HepG2 (cell line): ENCODE results near the gene CFAP61. TPM values are rescaled to one million over a fixed set of nuclear protein-coding genes. Genes with fewer than 3 reads are reported as not detected.

Experiments
- ATAC-seq: fragments of 200-7000 bp; cut with Tn5 transposase; 3 replicates; pipeline ENCODE4 v1.9.1; 2020; ENCODE audit warnings: mild to moderate bottlenecking, moderate library complexity
- BruUV-seq: library from RNA; stranded (reverse); fragments of 400-500 nt; replicated peaks from 2 replicates; lab custom pipeline; 2021; lab: Mats Ljungman, UMichigan
- CTCF ChIA-PET: fragments of 300-600 bp; formaldehyde crosslinking; extraction: SDS; loops from one replicate; lab custom pipeline; 2021; ENCODE audit warnings: low total read pairs, inconsistent platforms, low intra/inter-chr PET ratio; lab: Yijun Ruan, JAX
- POLR2A ChIA-PET: fragments of 350-600 bp; sonication (Branson Sonifier 250); formaldehyde crosslinking; loops from one replicate; lab custom pipeline; 2020; ENCODE audit warnings: antibody characterized with exemption, inconsistent platforms; lab: Yijun Ruan, JAX
- DNase-seq: peaks from one replicate; pipeline ENCODE4 v3.0.0-alpha.2; 2015; ENCODE audit warnings: low spot score
- FAIRE-seq: peaks from 3 replicates; lab custom pipeline; 2011; peaks lifted over from hg19 to GRCh38; lab: Jason Lieb, UNC
- H2AFZ ChIP-seq: one replicate; pipeline ENCODE4 v1.6.1; 2011; ENCODE audit warnings: low read length, inconsistent platforms
- H3K27ac ChIP-seq: fragments of 300-600 bp; 3 replicates; pipeline ENCODE4 v1.8.0; 2011; ENCODE audit warnings: mixed run types, mild to moderate bottlenecking, mixed read lengths, low read length, inconsistent platforms; ENCODE audit not compliant: insufficient read depth; ENCODE audit errors: extremely low read length
- H3K27me3 ChIP-seq, 2 experiments: fragments of 200-600 bp in 1 of 2; 2 replicates in 1 of 2; 3 replicates in 1 of 2; pipeline versions ENCODE4 v1.6.0 to v1.8.0; 2011; ENCODE audit warnings: low read length in 2 of 2, mild to moderate bottlenecking in 2 of 2, moderate library complexity in 2 of 2, inconsistent platforms in 1 of 2; ENCODE audit not compliant: insufficient read depth in 2 of 2, control insufficient read depth in 1 of 2
- H3K36me3 ChIP-seq, 2 experiments: fragments of 200-600 bp in 1 of 2; replicated peaks in 1 of 2; 2 replicates in 1 of 2; 3 replicates in 1 of 2; pipeline versions ENCODE4 v1.5.1 to v1.8.0; 2011; ENCODE audit warnings: low read length in 2 of 2, inconsistent platforms in 1 of 2; ENCODE audit not compliant: insufficient read depth in 2 of 2, control insufficient read depth in 1 of 2
- H3K4me1 ChIP-seq: 2 replicates; pipeline ENCODE4 v1.5.1; 2012; ENCODE audit warnings: low read length, inconsistent platforms; ENCODE audit not compliant: insufficient read depth
- H3K4me2 ChIP-seq: 2 replicates; pipeline ENCODE4 v1.6.0; 2011; ENCODE audit warnings: low read depth, low read length, inconsistent platforms
- H3K4me3 ChIP-seq, 3 experiments: fragments of 200-600 bp in 1 of 3; sonication (generic), shearing (Covaris generic) in 1 of 3; replicated peaks in 1 of 3; 2 replicates each; pipeline ENCODE4 v1.5.1; 2011 to 2016; ENCODE audit warnings: low read length in 3 of 3, inconsistent platforms in 2 of 3, low read depth in 2 of 3, mild to moderate bottlenecking in 2 of 3, control low read depth in 1 of 3, mixed read lengths in 1 of 3; ENCODE audit not compliant: insufficient read depth in 1 of 3
- H3K79me2 ChIP-seq: one replicate; pipeline ENCODE4 v1.6.1; 2011; ENCODE audit warnings: low read length, inconsistent platforms; ENCODE audit not compliant: insufficient read depth
- H3K9ac ChIP-seq: 2 replicates; pipeline ENCODE4 v1.6.0; 2011; ENCODE audit warnings: mild to moderate bottlenecking, low read depth, low read length, inconsistent platforms; ENCODE audit not compliant: insufficient read depth
- H3K9me3 ChIP-seq: 2 replicates; pipeline ENCODE4 v1.5.1; 2012; ENCODE audit warnings: mild to moderate bottlenecking, low read length
- H4K20me1 ChIP-seq: 2 replicates; pipeline ENCODE4 v1.6.0; 2011; ENCODE audit warnings: inconsistent platforms, mild to moderate bottlenecking, low read length, moderate library complexity; ENCODE audit not compliant: insufficient read depth
- CEBPB ChIP-seq: IDR thresholded peaks from 2 replicates; pipeline ENCODE4 v1.6.1; 2011; ENCODE audit warnings: low read depth, low read length, improper control_type of control experiment, borderline replicate concordance
- KDM5B ChIP-seq: sonication (generic); formaldehyde crosslinking; IDR thresholded peaks from 2 replicates; pipeline ENCODE4 v1.4.0; 2020; ENCODE audit warnings: missing genetic modification reagents, mild to moderate bottlenecking, borderline replicate concordance
- PAX8 ChIP-seq: sonication (generic); formaldehyde crosslinking; IDR thresholded peaks from 2 replicates; pipeline ENCODE4 v1.8.0; 2022; ENCODE audit warnings: mild to moderate bottlenecking, missing genetic modification reagents, borderline replicate concordance
- ZNF446 ChIP-seq: sonication (generic); formaldehyde crosslinking; IDR thresholded peaks from 2 replicates; pipeline ENCODE4 v1.5.0; 2020; ENCODE audit warnings: mild to moderate bottlenecking, missing genetic modification reagents
- ZNF768 ChIP-seq: sonication (generic); formaldehyde crosslinking; IDR thresholded peaks from 2 replicates; pipeline ENCODE4 v1.4.0; 2020; ENCODE audit warnings: missing genetic modification reagents
- WGBS: methylation state at CpG from one replicate; pipeline ENCODE4 v1.1.6; 2017; ENCODE audit warnings: low lambda C conversion rate; 5-methylcytosine and 5-hydroxymethylcytosine counted together
- in situ Hi-C: cut with HindIII; loops from 2 replicates; pipeline ENCODE4 v1.10.0; 2017; ENCODE audit warnings: low pct_unique_long_range_greater_than_20kb; ENCODE audit not compliant: extremely low pct_ligation_motif_present
- intact Hi-C: fragments of 100-400 bp; cut with micrococcal nuclease; formaldehyde crosslinking; loops from one replicate; pipeline ENCODE4 v1.10.0; 2022; ENCODE audit not compliant: unreplicated experiment
- polyA plus RNA-seq, 8 experiments: library from polyadenylated mRNA; depleted of rRNA in 3 of 8; stranded (reverse) in 7 of 8; unstranded in 1 of 8; fragments of >200 nt; fragmentation: Illumina TruSeq in 4 of 8; extraction: Trizol in 4 of 8; gene quantifications; 2 replicates each; pipeline versions ENCODE4 v1.2.1 to v1.2.3, GENCODE V29; 2011 to 2016; ENCODE audit warnings: low read depth in 4 of 8, missing spikeins in 1 of 8, mixed read lengths in 1 of 8; ENCODE audit not compliant: insufficient read depth in 1 of 8
- total RNA-seq, 5 experiments: library from RNA; depleted of rRNA; stranded (reverse); fragments of >200 nt; fragmentation: Illumina TruSeq; extraction: Trizol; gene quantifications; 2 replicates each; pipeline ENCODE4 v1.2.3, GENCODE V29; 2016; ENCODE audit warnings: low read depth in 1 of 5
- TF ChIP-seq, protein P1 (sequence below): sonication (generic); formaldehyde crosslinking; IDR thresholded peaks from 2 replicates; pipeline ENCODE4 v1.4.0; 2020; ENCODE audit warnings: missing genetic modification reagents

CFAP61 gene
- total and polyA plus RNA-seq, 2 of the 13 experiments (the other 11 are each of a cell fraction or from before 2014, with no cell fraction given), result 0.27 TPM; not detected in 1

DNA sequence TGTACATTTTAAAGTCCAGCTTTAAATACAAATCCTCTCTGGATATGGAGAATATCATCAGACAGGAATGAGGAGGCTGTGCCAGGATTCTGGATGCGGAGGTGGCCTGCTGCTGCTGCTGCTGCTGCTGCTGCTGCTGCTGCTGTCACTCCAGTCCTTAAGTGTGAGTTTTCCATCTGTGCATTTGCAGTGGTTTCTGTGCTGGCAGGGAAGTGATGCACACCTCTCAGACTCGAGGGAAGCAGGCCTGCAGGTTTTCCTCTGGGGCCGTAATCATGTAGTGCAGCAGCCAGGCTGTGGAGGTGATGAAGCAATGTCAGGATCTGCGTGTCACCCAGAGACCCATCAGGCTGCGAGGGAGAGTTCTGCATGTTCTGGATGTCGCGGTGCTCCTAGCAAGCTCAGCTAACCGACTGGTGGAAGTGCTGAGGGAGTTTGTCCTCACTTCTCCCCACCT is 32.0 kb downstream of the CFAP61 start:
- DNase-seq (no peak), FAIRE-seq (no peak), ATAC-seq (peak; percentile 79)
- intact Hi-C loops (loop anchor here (1.0 to 5.0 kb wide), 3 partner anchors 153 to 508 kb away; no protein-coding TSS in a partner anchor), in situ Hi-C loops (loop anchor here (5.0 to 10.0 kb wide), 3 partner anchors 153 to 510 kb away; no protein-coding TSS in a partner anchor)
- ChIA-PET CTCF (interaction anchor here (2.3 to 3.2 kb wide), 3 partner anchors 153 to 510 kb away, joined by 9 to 33 read pairs (median 20); no protein-coding TSS in a partner anchor), POLR2A (no interaction called here)
- no peak overlapping the region for H3K9ac ChIP-seq
- H3K79me2 ChIP-seq, result no peaks in the 10 kb centered on the region
- TF ChIP-seq PAX8 (0 out of 2 replicates have a peak, but pooled peaks have one; percentile 51), KDM5B (CRISPR knock-in tag) (peak; percentile 22; the same call in 1 of the 2 replicates), ZNF768 (CRISPR knock-in tag) (0 out of 2 replicates have a peak, but pooled peaks have one; percentile 17), ZNF446 (CRISPR knock-in tag) (no peak), CEBPB (peak; percentile 51; the same call in 1 of the 2 replicates)
- TF ChIP-seq, protein P1, sequence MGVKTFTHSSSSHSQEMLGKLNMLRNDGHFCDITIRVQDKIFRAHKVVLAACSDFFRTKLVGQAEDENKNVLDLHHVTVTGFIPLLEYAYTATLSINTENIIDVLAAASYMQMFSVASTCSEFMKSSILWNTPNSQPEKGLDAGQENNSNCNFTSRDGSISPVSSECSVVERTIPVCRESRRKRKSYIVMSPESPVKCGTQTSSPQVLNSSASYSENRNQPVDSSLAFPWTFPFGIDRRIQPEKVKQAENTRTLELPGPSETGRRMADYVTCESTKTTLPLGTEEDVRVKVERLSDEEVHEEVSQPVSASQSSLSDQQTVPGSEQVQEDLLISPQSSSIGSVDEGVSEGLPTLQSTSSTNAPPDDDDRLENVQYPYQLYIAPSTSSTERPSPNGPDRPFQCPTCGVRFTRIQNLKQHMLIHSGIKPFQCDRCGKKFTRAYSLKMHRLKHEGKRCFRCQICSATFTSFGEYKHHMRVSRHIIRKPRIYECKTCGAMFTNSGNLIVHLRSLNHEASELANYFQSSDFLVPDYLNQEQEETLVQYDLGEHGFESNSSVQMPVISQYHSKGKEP (CRISPR knock-in tag), result no peak
- peak overlapping the region; percentile 37 for H3K4me2 ChIP-seq
- H4K20me1 ChIP-seq, result no peaks in the 10 kb centered on the region
- 0 out of 2 replicates have a peak, but pooled peaks cover 8% of the 10 kb centered on the region for H3K4me1 ChIP-seq
- no peak overlapping the region for H3K27ac ChIP-seq
- WGBS, result 28% methylated on average over 8 of the region's 8 CpGs
- no peak overlapping the region for H2AFZ ChIP-seq
- peaks cover 0 to 12% of the 10 kb centered on the region in 2 experiments; a peak in 2 of 5 replicates for H3K27me3 ChIP-seq
- no peaks in the 10 kb centered on the region for H3K36me3 ChIP-seq
- H3K4me3 ChIP-seq, result no peak overlapping the region
- H3K9me3 ChIP-seq, result no peaks in the 10 kb centered on the region
- no TSS peak for BruUV-seq
